HAP-1 (cell line): ENCODE data around the gene RNF167.

Source experiments
- DNase-seq, 2 experiments: peaks; one replicate each; pipeline ENCODE4 v3.0.0-alpha.2; 2016 to 2020; ENCODE audit warnings: low spot score in 2 of 2
- H3K27me3 ChIP-seq: fragments of 250-450 bp; sonication (Bioruptor Pico); 2 replicates; pipeline ENCODE4 v1.5.1; 2020; ENCODE audit warnings: low read depth, mild to moderate bottlenecking, moderate library complexity
- H3K36me3 ChIP-seq: fragments of 250-450 bp; sonication (Bioruptor Pico); replicated peaks from 2 replicates; pipeline ENCODE4 v1.5.1; 2020; ENCODE audit warnings: mild to moderate bottlenecking
- H3K4me1 ChIP-seq: fragments of 250-450 bp; sonication (Bioruptor Pico); 2 replicates; pipeline ENCODE4 v1.5.1; 2020; ENCODE audit warnings: mild to moderate bottlenecking
- H3K4me3 ChIP-seq: fragments of 250-450 bp; sonication (Bioruptor Pico); 2 replicates; pipeline ENCODE4 v1.5.1; 2020; ENCODE audit warnings: mild to moderate bottlenecking, moderate library complexity
- H3K9me3 ChIP-seq: fragments of 250-450 bp; sonication (Bioruptor Pico); 2 replicates; pipeline ENCODE4 v1.5.1; 2020; ENCODE audit warnings: mild to moderate bottlenecking, moderate library complexity
- in situ Hi-C: fragments of 300-500 bp; cut with MboI; formaldehyde crosslinking; loops from 3 replicates; pipeline ENCODE4 v1.14.3; 2020; ENCODE audit warnings: low sequenced_read_pairs, inconsistent platforms, mixed read lengths

Gene RNF167

GRCh38 chr17:4978726-4979125 lies 38.7 kb downstream of the RNF167 start:
- no peak for DNase-seq
- Histone ChIP-seq H3K9me3 (no peaks in the 10 kb centered on the region), H3K36me3 (peaks cover 66% of the 10 kb centered on the region), H3K27me3 (no peaks in the 10 kb centered on the region), H3K4me3 (no peak overlapping the region), H3K4me1 (no peaks in the 10 kb centered on the region)
- in situ Hi-C loops: loop anchor here (25.0 kb wide), 1 partner anchor 1484 kb away; no protein-coding TSS in a partner anchor

DNA sequence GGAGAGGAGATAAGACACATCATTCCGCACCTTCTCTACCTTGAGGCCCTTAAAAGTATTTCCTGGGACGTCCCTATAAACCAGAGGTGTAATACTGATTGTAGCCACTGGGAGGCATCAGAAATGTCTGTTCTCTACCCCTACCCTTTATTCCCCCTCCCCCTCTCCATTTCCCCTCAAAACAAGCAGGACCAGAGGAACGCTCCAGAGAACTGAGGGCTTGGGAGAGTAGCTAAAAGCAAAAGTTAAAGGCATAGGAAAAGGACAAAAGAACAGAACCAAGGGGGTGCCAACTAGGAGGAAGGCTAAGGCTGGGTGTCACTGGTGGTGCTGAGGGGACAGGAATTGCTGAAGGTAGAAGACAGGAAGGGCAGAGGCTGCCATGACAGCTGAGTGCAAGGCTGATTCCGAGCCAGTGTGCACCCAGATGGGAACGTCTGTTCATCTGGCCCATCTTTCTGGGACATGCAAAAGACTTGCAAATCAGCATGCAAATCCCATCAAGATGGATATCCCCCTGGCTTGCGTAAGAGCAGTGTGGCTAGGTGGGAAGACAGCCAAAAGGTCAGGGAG lies 40.7 kb downstream of the RNF167 start:
- Histone ChIP-seq H3K27me3 (no peaks in the 10 kb centered on the region), H3K4me3 (no peak overlapping the region), H3K4me1 (no peaks in the 10 kb centered on the region), H3K9me3 (no peaks in the 10 kb centered on the region), H3K36me3 (peaks cover 63% of the 10 kb centered on the region)
- in situ Hi-C loops: loop anchor here (5.0 to 25.0 kb wide), 2 partner anchors 82 to 1482 kb away; no protein-coding TSS in a partner anchor
- peak; percentile 54 to 77 for DNase-seq

GRCh38 chr17:4982305-4982704 lies 42.2 kb downstream of the RNF167 start:
- H3K4me1 ChIP-seq: no peaks in the 10 kb centered on the region
- H3K27me3 ChIP-seq: no peaks in the 10 kb centered on the region
- H3K36me3 ChIP-seq: peaks cover 53% of the 10 kb centered on the region
- no peak for DNase-seq
- H3K4me3 ChIP-seq: no peak overlapping the region
- in situ Hi-C loops: loop anchor here (5.0 to 25.0 kb wide), 2 partner anchors 80 to 1480 kb away; no protein-coding TSS in a partner anchor
- no peaks in the 10 kb centered on the region for H3K9me3 ChIP-seq

DNA sequence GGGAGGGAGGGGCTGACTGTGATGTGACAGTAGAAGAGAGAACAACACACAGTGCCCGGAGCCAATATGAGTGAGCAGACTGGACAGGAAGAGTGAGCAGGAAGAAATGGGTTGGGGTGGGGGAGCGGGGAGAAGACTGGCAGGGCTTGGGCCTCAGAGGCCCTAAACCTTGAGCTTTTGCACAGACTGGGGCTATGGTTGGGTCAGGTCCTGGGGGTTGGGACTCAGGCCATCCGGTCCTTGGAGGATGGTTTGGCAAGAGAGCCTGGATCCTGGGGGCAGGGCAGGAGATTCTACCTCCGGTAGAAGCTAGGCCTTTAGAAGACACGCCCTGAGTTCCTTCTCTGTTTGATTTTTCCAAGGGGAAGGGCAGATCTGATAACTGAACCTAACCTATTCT lies 46.3 kb downstream of the RNF167 start:
- H3K27me3 ChIP-seq: no peaks in the 10 kb centered on the region
- in situ Hi-C loops: loop anchor here (25.0 kb wide), 1 partner anchor 1476 kb away; no protein-coding TSS in a partner anchor
- DNase-seq: no peak

GRCh38 chr17:4986951-4987766 lies 47.1 kb downstream of the RNF167 start, which contains the start of gene CAMTA2:
Gene CAMTA2, minus strand, starts transcription at chr17:4987675. Its CDS starts 1,453 bp downstream, at chr17:4986222.
- H3K4me1 ChIP-seq: peaks cover 7% of the 10 kb centered on the region
- no peaks in the 10 kb centered on the region for H3K9me3 ChIP-seq
- peak within 1 kb of the TSS; percentile 78 for H3K4me3 ChIP-seq
- DNase-seq: peak; percentile 79 to 96
- H3K27me3 ChIP-seq: no peaks in the 10 kb centered on the region
- in situ Hi-C loops: loop anchor here (25.0 kb wide), 1 partner anchor 1475 kb away; no protein-coding TSS in a partner anchor
- H3K36me3 ChIP-seq: peaks cover 18% of the 10 kb centered on the region

More for the DNA sequence above, 46.3 kb downstream of the RNF167 start:
- Histone ChIP-seq H3K4me1 (peaks cover 7% of the 10 kb centered on the region), H3K9me3 (no peaks in the 10 kb centered on the region), H3K36me3 (peaks cover 18% of the 10 kb centered on the region), H3K4me3 (peak overlapping the region; percentile 78)

- H3K27me3 ChIP-seq: no peaks in the 10 kb centered on the region
- peaks cover 10% of the 10 kb centered on the region for H3K36me3 ChIP-seq
- peak overlapping the region; percentile 78 for H3K4me3 ChIP-seq
- no peaks in the 10 kb centered on the region for H3K9me3 ChIP-seq
- peak in 1 of 2 experiments; percentile 50 for DNase-seq
- in situ Hi-C loops: loop anchor here (25.0 kb wide), 1 partner anchor 1474 kb away; no protein-coding TSS in a partner anchor
- H3K4me1 ChIP-seq: peaks cover 7% of the 10 kb centered on the region
These were observed 47.9 kb downstream of the RNF167 start for GRCh38 chr17:4987767-4988567.

DNA sequence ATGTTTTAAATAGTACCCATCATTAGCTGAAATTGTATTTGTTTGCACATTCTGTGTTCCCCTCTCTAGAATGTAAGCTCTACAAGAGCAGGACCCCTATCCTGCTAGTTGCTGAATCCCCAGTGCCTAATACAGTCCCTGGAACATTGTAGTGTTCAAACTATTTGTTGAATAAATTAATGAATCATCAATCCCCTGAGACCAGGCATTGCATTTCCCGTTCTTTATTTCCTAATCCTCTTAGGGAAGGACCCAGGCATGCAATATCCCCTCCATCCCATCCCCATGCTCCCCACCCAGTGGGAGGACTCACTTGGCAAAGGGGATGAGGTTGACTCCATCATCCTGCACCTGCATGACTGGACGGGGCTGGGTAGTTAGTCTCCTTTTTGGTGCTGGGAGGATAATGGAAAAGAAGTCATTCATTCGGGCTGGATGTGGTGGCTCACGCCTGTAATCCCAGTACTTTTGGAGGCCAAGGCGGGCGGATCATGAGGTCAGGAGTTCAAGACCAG lies 54.1 kb downstream of the RNF167 start:
- in situ Hi-C loops: loop anchor here (25.0 kb wide), 1 partner anchor 1468 kb away; no protein-coding TSS in a partner anchor
- peaks cover 4% of the 10 kb centered on the region; the same call in 1 of the 2 replicates for H3K36me3 ChIP-seq
- no peak overlapping the region for H3K4me3 ChIP-seq
- DNase-seq: no peak
- H3K4me1 ChIP-seq: peaks cover 6% of the 10 kb centered on the region
- no peaks in the 10 kb centered on the region for H3K9me3 ChIP-seq
- H3K27me3 ChIP-seq: no peaks in the 10 kb centered on the region
